Vagina (tissue), 2 donors: ENCODE measurements around the gene GALE. TPM values are rescaled to one million over a fixed set of nuclear protein-coding genes. Genes with fewer than 3 reads are reported as not detected.
"Not testable (repeated sequence)": the region's sequence is repeated elsewhere in the genome, so short reads cannot be mapped to it uniquely, and the experiment has no call there.

ENCODE experiments used
- DNase-seq, 2 donors: peaks; one replicate each; pipeline ENCODE4 v3.0.0-alpha.2; 2017; ENCODE audit errors: extremely low spot score in 2 of 2
- H3K27ac ChIP-seq: fragments of 200-600 bp; sonication (generic); one replicate; pipeline ENCODE4 v1.5.1; 2019
- H3K27me3 ChIP-seq: fragments of 200-600 bp; sonication (generic); one replicate; pipeline ENCODE4 v1.5.1; 2019
- H3K36me3 ChIP-seq, 2 donors: fragments of 200-600 bp; sonication (generic); one replicate each; pipeline ENCODE4 v1.5.1; 2017 to 2019
- H3K4me1 ChIP-seq: fragments of 200-600 bp; sonication (generic); one replicate; pipeline ENCODE4 v1.5.1; 2019
- H3K4me3 ChIP-seq, 2 donors: fragments of 200-600 bp; sonication (generic); 1 replicate in 1 of 2; 2 replicates in 1 of 2; pipeline ENCODE4 v1.5.1; 2016 to 2019
- H3K9me3 ChIP-seq: fragments of 200-600 bp; sonication (generic); one replicate; pipeline ENCODE4 v1.5.1; 2019
- POLR2A ChIP-seq, 2 donors: fragments of 450-650 bp; IDR thresholded peaks; one replicate each; pipeline ENCODE4 v1.6.1; 2017; ENCODE audit warnings: antibody characterized with exemption in 2 of 2, mild to moderate bottlenecking in 2 of 2, moderate library complexity in 2 of 2
- POLR2AphosphoS5 ChIP-seq, 2 donors: sonication (generic); formaldehyde crosslinking; IDR thresholded peaks; one replicate each; pipeline ENCODE4 v1.9.0; 2017; ENCODE audit warnings: antibody characterized with exemption in 2 of 2, mild to moderate bottlenecking in 2 of 2, low read depth in 1 of 2; ENCODE audit not compliant: insufficient read depth in 1 of 2
- intact Hi-C: fragments of 100-400 bp; cut with DNase I; formaldehyde crosslinking; loops from one replicate; pipeline ENCODE4 v1.15.1; 2023
- total RNA-seq: library from RNA; depleted of rRNA; stranded (reverse); fragments of >200 nt; gene quantifications from one replicate; pipeline ENCODE4 v1.2.3, GENCODE V29; 2016
- TF ChIP-seq, protein P1 (sequence below), 3 experiments: fragments of 450-650 bp in 2 of 3; fragments of 200-600 bp in 1 of 3; sonication (generic) in 1 of 3; IDR thresholded peaks; one replicate each; pipeline ENCODE4 v1.5.1; 2017 to 2019; ENCODE audit warnings: antibody characterized with exemption in 3 of 3, mild to moderate bottlenecking in 2 of 3, moderate library complexity in 2 of 3

The GALE gene
- total RNA-seq, 1 donor from 2014 or later: 12.3 TPM

DNA sequence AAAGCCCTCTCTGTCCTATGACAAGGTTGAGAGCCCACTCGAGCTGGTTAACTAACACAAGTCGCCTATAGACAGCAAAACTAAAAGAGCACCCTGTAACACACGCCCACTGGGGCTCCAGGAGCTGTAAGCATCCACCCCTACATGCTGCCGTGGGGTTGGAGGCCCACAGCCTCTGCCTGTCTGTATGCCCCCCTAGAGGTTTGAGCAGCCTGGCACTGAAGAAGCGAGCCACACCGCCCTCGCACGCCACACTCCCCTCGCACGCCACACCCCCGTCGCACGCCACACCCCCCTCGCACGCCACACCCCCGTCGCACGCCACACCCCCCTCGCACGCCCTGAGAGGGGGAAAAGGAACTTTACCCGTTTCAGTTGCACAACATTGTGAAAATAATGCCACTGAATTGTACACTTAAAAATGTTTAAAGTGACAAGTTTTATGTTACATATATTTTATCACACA, 37.9 kb upstream of the GALE start:
- no peak for DNase-seq
- H3K4me3 ChIP-seq: peak overlapping the region; percentile 36 to 45
- H3K36me3 ChIP-seq: no peaks in the 10 kb centered on the region
- H3K9me3 ChIP-seq: no peaks in the 10 kb centered on the region
- H3K27me3 ChIP-seq: no peaks in the 10 kb centered on the region
- intact Hi-C loops: no loop called here
- TF ChIP-seq, protein P1, sequence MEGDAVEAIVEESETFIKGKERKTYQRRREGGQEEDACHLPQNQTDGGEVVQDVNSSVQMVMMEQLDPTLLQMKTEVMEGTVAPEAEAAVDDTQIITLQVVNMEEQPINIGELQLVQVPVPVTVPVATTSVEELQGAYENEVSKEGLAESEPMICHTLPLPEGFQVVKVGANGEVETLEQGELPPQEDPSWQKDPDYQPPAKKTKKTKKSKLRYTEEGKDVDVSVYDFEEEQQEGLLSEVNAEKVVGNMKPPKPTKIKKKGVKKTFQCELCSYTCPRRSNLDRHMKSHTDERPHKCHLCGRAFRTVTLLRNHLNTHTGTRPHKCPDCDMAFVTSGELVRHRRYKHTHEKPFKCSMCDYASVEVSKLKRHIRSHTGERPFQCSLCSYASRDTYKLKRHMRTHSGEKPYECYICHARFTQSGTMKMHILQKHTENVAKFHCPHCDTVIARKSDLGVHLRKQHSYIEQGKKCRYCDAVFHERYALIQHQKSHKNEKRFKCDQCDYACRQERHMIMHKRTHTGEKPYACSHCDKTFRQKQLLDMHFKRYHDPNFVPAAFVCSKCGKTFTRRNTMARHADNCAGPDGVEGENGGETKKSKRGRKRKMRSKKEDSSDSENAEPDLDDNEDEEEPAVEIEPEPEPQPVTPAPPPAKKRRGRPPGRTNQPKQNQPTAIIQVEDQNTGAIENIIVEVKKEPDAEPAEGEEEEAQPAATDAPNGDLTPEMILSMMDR (IDR thresholded peaks at IDR 0.05): no peak
- TF ChIP-seq POLR2A (IDR thresholded peaks at IDR 0.05) (no peak), POLR2AphosphoS5 (IDR thresholded peaks at IDR 0.05; ENCODE audit: insufficient read depth in 1 of 2, low read depth in 1 of 2) (peak in 1 of 2 donors; percentile 37)
- peaks cover 8% of the 10 kb centered on the region for H3K4me1 ChIP-seq
- peak overlapping the region; percentile 11 for H3K27ac ChIP-seq

DNA sequence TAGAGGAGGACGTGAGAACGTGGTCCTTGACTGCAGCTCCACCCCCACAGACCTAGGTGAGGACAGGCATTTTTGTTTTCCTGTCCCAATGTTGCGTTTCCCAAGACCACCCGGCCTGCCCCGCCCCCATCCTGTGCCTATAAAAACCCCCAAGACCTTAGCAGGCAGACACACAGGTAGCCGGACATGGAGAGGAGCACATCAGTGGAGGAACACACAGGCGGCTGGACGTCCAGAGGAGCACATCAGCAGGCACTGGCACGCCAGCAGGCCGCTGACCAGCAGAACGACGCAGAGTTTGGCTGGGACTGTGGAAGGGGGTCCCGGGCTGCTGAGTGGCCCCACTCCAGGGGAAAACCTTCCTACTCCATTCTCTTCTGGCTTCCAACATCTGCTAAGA, 37.4 kb upstream of the GALE start:
- Histone ChIP-seq H3K9me3 (no peaks in the 10 kb centered on the region), H3K27ac (peak overlapping the region; percentile 11), H3K4me3 (peak overlapping the region; percentile 36 to 45)

DNA sequence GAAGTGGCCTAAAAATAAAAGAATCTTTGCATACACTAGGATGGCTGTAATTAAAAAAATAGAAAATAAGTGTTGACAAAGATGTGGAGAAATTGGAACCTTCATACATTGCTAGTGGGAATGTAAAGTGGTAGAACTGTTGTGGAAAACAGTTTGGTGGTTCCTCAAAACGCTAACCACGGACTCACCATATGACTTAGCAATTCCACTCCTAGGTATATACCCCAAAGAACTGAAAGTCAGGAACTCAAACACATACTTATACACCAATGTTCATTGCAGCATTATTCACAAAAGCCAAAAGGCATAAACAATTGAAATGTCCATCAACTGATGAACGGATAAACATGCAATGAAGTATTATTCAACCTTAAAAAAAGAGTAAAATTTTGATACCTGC, 35.5 kb upstream of the GALE start:
- Histone ChIP-seq H3K36me3 (no peaks in the 10 kb centered on the region), H3K4me3 (no peak overlapping the region), H3K27ac (no peak overlapping the region), H3K4me1 (peaks cover 8% of the 10 kb centered on the region), H3K27me3 (no peaks in the 10 kb centered on the region), H3K9me3 (no peaks in the 10 kb centered on the region)
- intact Hi-C loops: no loop called here
- TF ChIP-seq POLR2AphosphoS5 (IDR thresholded peaks at IDR 0.05; ENCODE audit: insufficient read depth in 1 of 2, low read depth in 1 of 2): no peak
- TF ChIP-seq, protein P1 (IDR thresholded peaks at IDR 0.05): no peak
- no peak for TF ChIP-seq POLR2A (IDR thresholded peaks at IDR 0.05)
- no peak for DNase-seq

More for the DNA sequence above, 37.4 kb upstream of the GALE start:
- peaks cover 8% of the 10 kb centered on the region for H3K4me1 ChIP-seq
- TF ChIP-seq POLR2A (IDR thresholded peaks at IDR 0.05) (no peak), POLR2AphosphoS5 (IDR thresholded peaks at IDR 0.05; ENCODE audit: insufficient read depth in 1 of 2, low read depth in 1 of 2) (no peak)
- TF ChIP-seq, protein P1 (IDR thresholded peaks at IDR 0.05): no peak
- intact Hi-C loops: no loop called here
- no peak for DNase-seq
- H3K36me3 ChIP-seq: no peaks in the 10 kb centered on the region
- H3K27me3 ChIP-seq: no peaks in the 10 kb centered on the region

DNA sequence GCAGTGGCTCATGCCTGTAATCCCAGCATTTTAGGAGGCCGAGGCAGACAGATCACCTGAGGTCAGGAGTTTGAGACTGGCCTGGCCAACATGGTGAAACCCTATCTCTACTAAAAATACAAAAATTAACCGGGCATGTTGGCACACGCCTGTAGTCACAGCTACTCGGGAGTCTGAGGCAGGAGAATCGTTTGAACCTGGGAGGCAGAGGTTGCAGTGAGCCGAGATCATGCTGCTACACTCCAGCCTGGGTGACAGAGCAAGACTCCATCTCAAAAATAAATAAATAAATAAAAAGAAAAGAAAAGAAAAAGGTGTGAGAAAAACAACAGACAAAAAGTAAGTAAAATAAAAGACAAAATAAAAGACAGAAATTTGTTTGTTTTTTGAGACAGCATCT, 33.6 kb upstream of the GALE start:
- H3K36me3 ChIP-seq, H3K4me3 ChIP-seq, H3K9me3 ChIP-seq, H3K27ac ChIP-seq, DNase-seq, H3K4me1 ChIP-seq, intact Hi-C loops, H3K27me3 ChIP-seq: not testable (repeated sequence)

DNA sequence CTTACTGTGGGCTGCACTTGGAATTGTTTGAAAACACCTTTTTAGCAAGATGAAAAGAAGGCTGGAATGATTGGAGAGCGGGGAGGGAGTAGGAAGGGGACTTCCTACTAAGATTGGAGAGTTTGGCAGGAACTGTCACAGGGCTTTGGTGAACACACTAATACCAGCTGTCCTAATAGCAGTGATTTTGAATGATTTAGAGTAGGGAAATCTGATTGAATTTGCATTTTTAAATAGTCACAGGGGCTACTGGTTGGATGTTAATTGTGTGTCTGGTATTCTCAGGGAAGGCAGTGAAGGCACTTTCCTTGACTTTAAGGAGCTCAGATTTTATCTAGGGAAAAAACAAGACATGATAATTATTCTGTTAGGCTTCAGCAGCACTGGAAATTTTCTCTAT, 27.2 kb upstream of the GALE start:
- TF ChIP-seq POLR2AphosphoS5 (IDR thresholded peaks at IDR 0.05; ENCODE audit: insufficient read depth in 1 of 2, low read depth in 1 of 2) (no peak), POLR2A (IDR thresholded peaks at IDR 0.05) (no peak)
- TF ChIP-seq, protein P1 (IDR thresholded peaks at IDR 0.05): no peak
- Histone ChIP-seq H3K4me3 (no peak overlapping the region), H3K36me3 (no peaks in the 10 kb centered on the region), H3K27me3 (no peaks in the 10 kb centered on the region), H3K4me1 (peaks cover 8% of the 10 kb centered on the region), H3K9me3 (no peaks in the 10 kb centered on the region), H3K27ac (no peak overlapping the region)
- no peak for DNase-seq
- intact Hi-C loops: no loop called here

DNA sequence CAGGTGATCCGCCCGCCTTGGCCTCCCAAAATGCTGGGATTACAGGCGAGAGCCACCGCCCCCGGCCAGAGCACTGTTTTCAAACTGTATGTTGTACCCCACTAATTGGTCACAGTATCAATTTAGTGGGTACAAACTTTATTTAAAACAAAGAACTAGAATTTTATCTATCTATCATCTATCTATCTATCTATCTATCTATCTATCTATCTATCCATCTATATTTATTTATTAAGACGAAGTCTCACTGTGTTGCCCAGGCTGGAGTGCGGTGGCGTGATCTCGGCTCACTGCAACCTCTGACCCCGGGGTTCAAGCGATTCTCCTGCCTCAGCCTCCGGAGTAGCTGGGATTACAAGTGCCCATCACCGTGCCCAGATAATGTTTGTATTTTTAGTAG, 26.0 kb upstream of the GALE start:
- intact Hi-C loops: not testable (repeated sequence)

More for the DNA sequence above, 26.0 kb upstream of the GALE start:
- H3K4me1 ChIP-seq, DNase-seq, H3K9me3 ChIP-seq, H3K4me3 ChIP-seq, H3K36me3 ChIP-seq, H3K27ac ChIP-seq, H3K27me3 ChIP-seq: not testable (repeated sequence)
